ENCODE measurements around the gene CDK6. TPM values are rescaled to one million over a fixed set of nuclear protein-coding genes. Genes with fewer than 3 reads are reported as not detected.

CDK6 gene
- total and polyA plus RNA-seq, 2 donors = 6.5 to 42.0 TPM

DNA sequence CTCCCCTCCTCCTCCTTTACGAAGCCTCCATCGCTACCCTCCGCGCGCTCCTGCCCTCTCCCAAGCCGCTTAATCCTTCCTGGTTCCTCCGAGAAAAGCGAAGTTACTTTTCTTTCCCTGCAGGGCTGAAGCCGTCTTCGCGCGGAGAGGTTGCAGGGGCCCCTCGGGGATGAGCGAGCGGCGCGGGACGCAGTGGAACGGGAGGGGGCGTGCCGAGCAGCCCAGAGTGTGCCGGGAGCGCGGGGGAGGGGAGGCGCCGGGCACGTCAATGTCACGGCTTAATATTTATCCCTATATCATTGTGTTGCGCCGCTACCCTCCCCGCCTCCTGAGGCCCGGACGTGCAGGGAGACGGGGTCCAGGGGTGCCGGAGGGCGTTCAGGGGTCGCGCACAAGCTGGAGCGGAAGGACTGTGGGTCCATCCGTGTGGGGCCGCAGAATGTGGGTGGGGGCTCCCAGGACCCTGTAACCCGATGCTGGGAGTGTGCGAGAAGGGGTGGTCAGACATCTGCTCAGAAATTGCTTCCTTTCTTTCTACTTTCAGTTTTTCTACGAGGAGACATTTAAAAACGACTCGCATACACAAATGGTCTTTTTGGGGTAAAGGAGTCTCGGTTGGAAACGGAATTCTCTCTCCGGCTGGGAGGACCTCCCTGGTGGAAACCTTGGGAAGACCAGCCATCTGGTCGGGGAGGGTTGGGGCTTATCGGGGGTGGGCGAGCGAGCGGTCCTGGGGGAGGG is 2.4 kb downstream of the CDK6 start:
- H3K27ac ChIP-seq (ENCODE audit: low read depth in 1 of 2, low read length in 1 of 2) = peak overlapping the region; percentile 86 to 96
- H3K4me1 ChIP-seq (ENCODE audit: control insufficient read depth in 2 of 2, insufficient read depth in 2 of 2, low read length in 2 of 2) = peaks cover 0 to 17% of the 10 kb centered on the region in 2 donors
- WGBS = under 1% methylated on average over 54 of the region's 54 CpGs
- H3K4me3 ChIP-seq (ENCODE audit: low read length in 2 of 2) = peak overlapping the region; percentile 65 to 93
- DNase-seq (ENCODE audit: low read depth in 6 of 9, low spot score in 9 of 9) = peak in 6 of 9 donors; percentile 62 to 77 (median 68)
- H3K9me3 ChIP-seq (ENCODE audit: control insufficient read depth in 2 of 2, insufficient read depth in 1 of 2, low read length in 1 of 2) = no peaks in the 10 kb centered on the region
- H3K36me3 ChIP-seq (ENCODE audit: control insufficient read depth in 2 of 2, insufficient read depth in 2 of 2, low read length in 1 of 2) = peaks cover 0 to 3% of the 10 kb centered on the region in 2 donors
- H3K27me3 ChIP-seq (ENCODE audit: control insufficient read depth in 2 of 2, insufficient read depth in 1 of 2, low read length in 1 of 2) = no peaks in the 10 kb centered on the region

GRCh38 chr7:92833024-92833765 is 3.2 kb downstream of the CDK6 start:
- Histone ChIP-seq H3K9me3 (ENCODE audit: control insufficient read depth in 2 of 2, insufficient read depth in 1 of 2, low read length in 1 of 2) (no peaks in the 10 kb centered on the region), H3K27me3 (ENCODE audit: control insufficient read depth in 2 of 2, insufficient read depth in 1 of 2, low read length in 1 of 2) (no peaks in the 10 kb centered on the region), H3K4me3 (ENCODE audit: low read length in 2 of 2) (peak overlapping the region; percentile 65 to 93), H3K27ac (ENCODE audit: low read depth in 1 of 2, low read length in 1 of 2) (peak overlapping the region; percentile 86 to 96), H3K4me1 (ENCODE audit: control insufficient read depth in 2 of 2, insufficient read depth in 2 of 2, low read length in 2 of 2) (peaks cover 0 to 17% of the 10 kb centered on the region in 2 donors), H3K36me3 (ENCODE audit: control insufficient read depth in 2 of 2, insufficient read depth in 2 of 2, low read length in 1 of 2) (peaks cover 0 to 3% of the 10 kb centered on the region in 2 donors)
- DNase-seq (ENCODE audit: low read depth in 6 of 9, low spot score in 9 of 9) = peak in 8 of 9 donors; percentile 81 to 97 (median 90)
- under 1% methylated on average over 83 of the region's 83 CpGs for WGBS

DNA sequence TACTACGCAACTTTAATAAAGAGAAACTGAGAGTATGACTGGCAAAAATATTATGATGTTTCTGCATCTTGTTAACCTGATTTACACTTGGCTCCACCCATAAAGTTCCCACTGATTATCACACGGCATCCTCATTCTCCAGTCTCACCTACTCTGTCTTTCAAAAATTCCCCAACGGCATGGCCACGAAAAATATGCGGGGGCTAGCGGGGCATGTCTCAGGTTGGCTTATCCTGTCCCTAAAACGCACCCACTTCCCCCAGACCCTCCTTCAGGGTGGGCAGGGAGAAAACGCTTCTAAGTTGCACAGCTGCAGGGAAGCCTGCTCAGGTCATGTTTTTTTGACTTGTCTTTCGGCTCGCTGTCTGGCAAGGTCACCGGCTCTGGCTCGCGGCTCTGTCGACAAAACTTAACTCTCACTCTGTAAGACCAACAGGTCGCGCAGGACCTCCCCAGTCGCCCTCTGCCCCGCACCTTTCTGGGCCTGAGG is 3.8 kb downstream of the CDK6 start:
- Histone ChIP-seq H3K4me1 (ENCODE audit: control insufficient read depth in 2 of 2, insufficient read depth in 2 of 2, low read length in 2 of 2) (peaks cover 1 to 18% of the 10 kb centered on the region in 2 donors), H3K27ac (ENCODE audit: low read depth in 1 of 2, low read length in 1 of 2) (peak overlapping the region; percentile 67 to 96), H3K9me3 (ENCODE audit: control insufficient read depth in 2 of 2, insufficient read depth in 1 of 2, low read length in 1 of 2) (no peaks in the 10 kb centered on the region), H3K4me3 (ENCODE audit: low read length in 2 of 2) (peak overlapping the region; percentile 65 to 93), H3K36me3 (ENCODE audit: control insufficient read depth in 2 of 2, insufficient read depth in 2 of 2, low read length in 1 of 2) (peaks cover 0 to 3% of the 10 kb centered on the region in 2 donors), H3K27me3 (ENCODE audit: control insufficient read depth in 2 of 2, insufficient read depth in 1 of 2, low read length in 1 of 2) (no peaks in the 10 kb centered on the region)
- DNase-seq (ENCODE audit: low read depth in 6 of 9, low spot score in 9 of 9) = no peak
- under 1% methylated on average over 18 of the region's 18 CpGs for WGBS

DNA sequence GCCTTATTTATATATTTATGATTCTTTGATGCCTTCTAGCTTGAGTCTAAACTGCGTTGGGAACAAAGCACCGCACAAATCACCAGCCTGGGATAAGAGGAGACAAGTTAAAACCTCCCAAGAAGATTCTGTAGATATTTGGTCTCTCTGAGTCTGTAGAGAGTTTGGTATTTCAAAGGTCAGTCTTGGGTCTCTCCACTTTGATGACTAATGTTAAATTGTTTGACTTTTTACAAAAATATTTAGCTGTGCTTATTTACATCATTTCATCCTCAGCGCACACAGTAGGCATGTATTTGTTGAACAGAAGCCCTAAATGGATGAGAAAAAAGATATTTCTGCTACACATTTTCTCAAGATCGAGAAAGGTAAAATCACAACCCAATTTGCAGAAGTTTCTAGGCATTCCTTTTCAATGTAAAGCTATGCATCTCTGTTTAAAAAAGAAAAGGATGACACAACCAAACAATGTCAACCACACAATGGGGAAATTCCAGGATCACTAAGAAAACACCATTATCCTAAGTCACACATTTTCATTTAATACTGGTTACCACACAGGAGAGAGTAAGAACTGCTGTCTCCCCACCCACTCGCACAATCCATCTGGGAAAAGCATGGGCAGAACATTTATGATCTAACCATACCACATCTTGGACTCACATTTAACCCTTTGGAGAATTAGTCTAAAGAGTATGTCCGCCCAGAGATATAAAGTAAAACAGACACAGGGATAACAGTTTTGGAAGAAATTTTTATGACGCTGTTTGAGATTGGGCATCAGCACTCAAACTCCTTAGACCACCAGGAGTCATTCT is 4.4 kb downstream of the CDK6 start:
- peaks cover 0 to 3% of the 10 kb centered on the region in 2 donors for H3K36me3 ChIP-seq (ENCODE audit: control insufficient read depth in 2 of 2, insufficient read depth in 2 of 2, low read length in 1 of 2)
- H3K9me3 ChIP-seq (ENCODE audit: control insufficient read depth in 2 of 2, insufficient read depth in 1 of 2, low read length in 1 of 2) = no peaks in the 10 kb centered on the region
- peak overlapping the region in 1 of 2 donors; percentile 96 for H3K27ac ChIP-seq (ENCODE audit: low read depth in 1 of 2, low read length in 1 of 2)
- no peaks in the 10 kb centered on the region for H3K27me3 ChIP-seq (ENCODE audit: control insufficient read depth in 2 of 2, insufficient read depth in 1 of 2, low read length in 1 of 2)
- peaks cover 5 to 22% of the 10 kb centered on the region in 2 donors for H3K4me1 ChIP-seq (ENCODE audit: control insufficient read depth in 2 of 2, insufficient read depth in 2 of 2, low read length in 2 of 2)
- DNase-seq (ENCODE audit: low read depth in 6 of 9, low spot score in 9 of 9) = no peak
- WGBS = 9% methylated on average over 7 of the region's 7 CpGs
- H3K4me3 ChIP-seq (ENCODE audit: low read length in 2 of 2) = peak overlapping the region; percentile 65 to 93

- Histone ChIP-seq H3K4me1 (ENCODE audit: control insufficient read depth in 2 of 2, insufficient read depth in 2 of 2, low read length in 2 of 2) (peaks cover 11 to 22% of the 10 kb centered on the region in 2 donors), H3K27ac (ENCODE audit: low read depth in 1 of 2, low read length in 1 of 2) (peak overlapping the region in 1 of 2 donors; percentile 96), H3K27me3 (ENCODE audit: control insufficient read depth in 2 of 2, insufficient read depth in 1 of 2, low read length in 1 of 2) (no peaks in the 10 kb centered on the region), H3K4me3 (ENCODE audit: low read length in 2 of 2) (peak overlapping the region; percentile 65 to 93), H3K9me3 (ENCODE audit: control insufficient read depth in 2 of 2, insufficient read depth in 1 of 2, low read length in 1 of 2) (no peaks in the 10 kb centered on the region), H3K36me3 (ENCODE audit: control insufficient read depth in 2 of 2, insufficient read depth in 2 of 2, low read length in 1 of 2) (peaks cover 0 to 6% of the 10 kb centered on the region in 2 donors)
- 7% methylated on average over 6 of the region's 6 CpGs for WGBS
- DNase-seq (ENCODE audit: low read depth in 6 of 9, low spot score in 9 of 9) = peak in 1 of 9 donors; percentile 53
Observed at GRCh38 chr7:92830532-92831110, 5.8 kb downstream of the CDK6 start.

DNA sequence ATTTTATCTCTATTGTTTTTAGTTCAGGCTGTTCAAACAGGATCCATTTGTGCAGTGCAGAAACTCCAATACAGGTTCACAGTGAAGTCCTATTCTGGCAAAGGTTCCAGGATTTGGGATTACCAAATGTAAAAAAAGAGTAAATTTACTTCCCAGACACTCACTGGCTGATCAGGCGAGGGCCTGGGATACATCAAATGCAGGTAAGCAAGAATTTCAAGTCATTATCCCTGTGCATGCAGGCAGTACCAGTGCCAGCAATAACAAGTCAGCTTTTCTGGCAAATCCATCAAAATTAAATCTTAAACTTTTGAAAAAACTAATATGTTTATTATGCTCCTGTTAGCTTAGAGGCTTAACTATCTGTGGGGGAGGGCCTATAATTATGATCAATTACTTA is 6.3 kb downstream of the CDK6 start:
- Histone ChIP-seq H3K27me3 (ENCODE audit: control insufficient read depth in 2 of 2, insufficient read depth in 1 of 2, low read length in 1 of 2) (no peaks in the 10 kb centered on the region), H3K4me3 (ENCODE audit: low read length in 2 of 2) (peak overlapping the region; percentile 22 to 65), H3K36me3 (ENCODE audit: control insufficient read depth in 2 of 2, insufficient read depth in 2 of 2, low read length in 1 of 2) (peaks cover 0 to 6% of the 10 kb centered on the region in 2 donors), H3K9me3 (ENCODE audit: control insufficient read depth in 2 of 2, insufficient read depth in 1 of 2, low read length in 1 of 2) (no peaks in the 10 kb centered on the region), H3K4me1 (ENCODE audit: control insufficient read depth in 2 of 2, insufficient read depth in 2 of 2, low read length in 2 of 2) (peaks cover 11 to 22% of the 10 kb centered on the region in 2 donors), H3K27ac (ENCODE audit: low read depth in 1 of 2, low read length in 1 of 2) (no peak overlapping the region)
- no peak for DNase-seq (ENCODE audit: low read depth in 6 of 9, low spot score in 9 of 9)
- 21% methylated on average over 1 of the region's 1 CpG for WGBS

DNA sequence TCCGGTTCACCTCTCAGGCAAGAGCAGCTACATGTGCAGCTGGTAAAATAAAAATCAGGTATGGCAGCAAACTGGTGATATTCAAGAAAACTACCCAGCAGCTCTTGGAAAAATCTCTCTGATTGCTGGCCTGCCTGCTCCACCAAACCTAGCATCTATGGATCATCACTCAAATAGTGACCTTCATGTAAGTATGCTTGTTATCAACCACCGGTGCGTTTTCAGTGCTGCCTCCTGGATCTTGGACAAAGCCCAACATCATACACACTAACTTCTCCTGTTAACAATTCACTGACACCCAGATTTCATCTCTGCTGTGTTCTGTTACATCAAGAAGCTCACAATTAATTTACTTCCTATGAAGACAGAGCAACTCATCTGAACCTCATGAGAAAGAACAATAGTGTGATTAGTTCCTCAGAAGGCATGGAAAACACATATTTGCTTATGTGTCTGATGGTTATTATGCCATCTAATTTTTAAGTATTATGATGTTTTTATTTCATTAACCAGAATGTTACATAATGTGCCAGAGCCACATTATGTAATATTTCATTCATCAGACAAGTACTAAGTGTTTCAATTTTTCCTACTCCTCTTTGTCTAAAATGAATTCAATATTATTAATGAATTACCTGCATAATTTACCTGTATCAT is 8.8 kb downstream of the CDK6 start:
- no peak for DNase-seq (ENCODE audit: low read depth in 6 of 9, low spot score in 9 of 9)
- H3K9me3 ChIP-seq (ENCODE audit: control insufficient read depth in 2 of 2, insufficient read depth in 1 of 2, low read length in 1 of 2) = no peaks in the 10 kb centered on the region
- no peaks in the 10 kb centered on the region for H3K27me3 ChIP-seq (ENCODE audit: control insufficient read depth in 2 of 2, insufficient read depth in 1 of 2, low read length in 1 of 2)
- peaks cover 0 to 6% of the 10 kb centered on the region in 2 donors for H3K36me3 ChIP-seq (ENCODE audit: control insufficient read depth in 2 of 2, insufficient read depth in 2 of 2, low read length in 1 of 2)
- no peak overlapping the region for H3K27ac ChIP-seq (ENCODE audit: low read depth in 1 of 2, low read length in 1 of 2)
- H3K4me3 ChIP-seq (ENCODE audit: low read length in 2 of 2) = peak overlapping the region; percentile 6 to 23
- 5% methylated on average over 3 of the region's 3 CpGs for WGBS
- H3K4me1 ChIP-seq (ENCODE audit: control insufficient read depth in 2 of 2, insufficient read depth in 2 of 2, low read length in 2 of 2) = peaks cover 11 to 19% of the 10 kb centered on the region in 2 donors

GRCh38 chr7:92826258-92826938 is 10.0 kb downstream of the CDK6 start:
- 16% methylated on average over 3 of the region's 3 CpGs for WGBS
- H3K27ac ChIP-seq (ENCODE audit: low read depth in 1 of 2, low read length in 1 of 2) = no peak overlapping the region

More at GRCh38 chr7:92826258-92826938, 10.0 kb downstream of the CDK6 start:
- H3K36me3 ChIP-seq (ENCODE audit: control insufficient read depth in 2 of 2, insufficient read depth in 2 of 2, low read length in 1 of 2) = peaks cover 0 to 6% of the 10 kb centered on the region in 2 donors
- H3K4me3 ChIP-seq (ENCODE audit: low read length in 2 of 2) = no peak overlapping the region
- no peak for DNase-seq (ENCODE audit: low read depth in 6 of 9, low spot score in 9 of 9)
- H3K4me1 ChIP-seq (ENCODE audit: control insufficient read depth in 2 of 2, insufficient read depth in 2 of 2, low read length in 2 of 2) = peaks cover 11 to 16% of the 10 kb centered on the region in 2 donors
- H3K27me3 ChIP-seq (ENCODE audit: control insufficient read depth in 2 of 2, insufficient read depth in 1 of 2, low read length in 1 of 2) = no peaks in the 10 kb centered on the region
- H3K9me3 ChIP-seq (ENCODE audit: control insufficient read depth in 2 of 2, insufficient read depth in 1 of 2, low read length in 1 of 2) = no peaks in the 10 kb centered on the region
